Stimulated activated CD8-positive, alpha-beta memory T cell treated with anti-CD3 and anti-CD28 coated beads, Interleukin-4, amount 100 ng/mL, for 48 hours (primary cell): ENCODE measurements around the gene OR2C3.
"Not testable (repeated sequence)": the region's sequence is repeated elsewhere in the genome, so short reads cannot be mapped to it uniquely, and the experiment has no call there.

Experiments used
- DNase-seq: peaks from one replicate; pipeline ENCODE4 v3.0.0-alpha.2; 2020

Gene OR2C3

GRCh38 chr1:247517795-247518612 lies 18.2 kb downstream of the OR2C3 start:
- DNase-seq, result peak; percentile 30

- no peak for DNase-seq
Measured at GRCh38 chr1:247506831-247507230, 29.4 kb downstream of the OR2C3 start.

- DNase-seq, result no peak
Measured at GRCh38 chr1:247500865-247501264, 35.4 kb downstream of the OR2C3 start.

GRCh38 chr1:247496581-247497285 lies 39.5 kb downstream of the OR2C3 start:
- DNase-seq, result no peak

- no peak for DNase-seq
Measured at GRCh38 chr1:247494767-247495166, 41.5 kb downstream of the OR2C3 start.

- no peak for DNase-seq
Measured at GRCh38 chr1:247493106-247493505, 43.1 kb downstream of the OR2C3 start.

- DNase-seq, result no peak
Measured at GRCh38 chr1:247491328-247491727, 44.9 kb downstream of the OR2C3 start.

GRCh38 chr1:247487057-247487456 lies 49.2 kb downstream of the OR2C3 start:
- no peak for DNase-seq

GRCh38 chr1:247482747-247483146 lies 53.5 kb downstream of the OR2C3 start:
- no peak for DNase-seq

- DNase-seq, result not testable (repeated sequence)
Measured at GRCh38 chr1:247476328-247477058, 59.7 kb downstream of the OR2C3 start.

- no peak for DNase-seq
Measured at GRCh38 chr1:247475793-247476192, 60.4 kb downstream of the OR2C3 start.
